GM18505 (cell line): Measurements from ENCODE around the gene VGLL2.

ENCODE experiments used
- ATAC-seq: cut with Tn5 transposase; IDR thresholded peaks from one replicate; pipeline ENCODE4 v1.9.1; 2021; ENCODE audit not compliant: unreplicated experiment
- POLR2A ChIP-seq: IDR thresholded peaks from 4 replicates; pipeline ENCODE4 v1.6.1; 2011; ENCODE audit warnings: borderline replicate concordance; ENCODE audit not compliant: insufficient read depth, insufficient read length; ENCODE audit errors: extremely low read depth

The VGLL2 gene

DNA sequence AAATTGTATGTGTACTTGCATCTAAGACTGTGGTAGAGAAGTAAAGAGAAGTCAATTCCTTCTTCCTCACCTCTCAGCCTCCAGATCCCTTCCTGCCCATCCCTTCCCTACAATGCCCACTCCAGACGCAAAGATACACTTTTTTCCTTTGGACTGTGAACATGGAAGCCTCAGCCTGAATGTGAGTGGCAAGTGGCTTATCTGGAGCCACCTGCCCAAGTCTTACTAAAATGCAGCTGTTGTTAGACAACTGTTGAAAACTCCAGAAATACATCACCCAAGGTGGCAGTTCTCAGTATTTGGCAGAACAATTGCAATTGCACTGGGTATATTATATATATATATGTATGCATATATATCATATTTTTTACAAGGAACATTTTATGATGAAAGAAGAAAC, 7.5 kb downstream of the VGLL2 start:
- TF ChIP-seq POLR2A, result no peak
- ATAC-seq, result no peak

- no peak for ATAC-seq
- TF ChIP-seq POLR2A, result no peak
Observed at GRCh38 chr6:117275205-117275604, 9.8 kb downstream of the VGLL2 start.

- no peak for TF ChIP-seq POLR2A
- ATAC-seq, result no peak
Observed at GRCh38 chr6:117275711-117276110, 10.4 kb downstream of the VGLL2 start.

DNA sequence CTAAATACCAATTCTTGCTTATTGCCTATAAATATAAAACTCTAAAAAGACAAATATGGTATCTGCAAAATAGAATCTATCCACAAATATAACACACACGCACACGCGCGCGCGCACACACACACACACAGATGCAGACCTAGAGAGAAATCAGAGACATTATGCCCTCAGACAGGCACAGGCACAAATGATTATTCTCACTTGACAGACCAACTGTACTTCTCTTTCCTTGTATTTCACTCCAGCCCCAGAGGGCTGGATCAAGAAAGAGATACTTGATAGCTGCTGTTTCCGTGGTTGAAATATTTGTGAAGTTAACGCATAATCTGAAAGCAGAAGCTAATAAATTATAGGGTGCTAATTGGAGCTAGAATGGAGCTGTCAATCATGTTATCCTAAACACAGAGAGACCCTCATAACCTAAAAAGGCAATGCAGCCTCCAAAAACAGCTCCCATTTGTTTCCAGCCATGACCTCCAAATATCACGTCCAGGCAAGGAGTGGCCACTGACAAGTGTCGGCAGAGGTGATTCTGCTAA, 11.5 kb downstream of the VGLL2 start:
- TF ChIP-seq POLR2A, result no peak
- no peak for ATAC-seq

- no peak for ATAC-seq
- TF ChIP-seq POLR2A, result no peak
Observed at GRCh38 chr6:117280922-117281321, 15.6 kb downstream of the VGLL2 start.

DNA sequence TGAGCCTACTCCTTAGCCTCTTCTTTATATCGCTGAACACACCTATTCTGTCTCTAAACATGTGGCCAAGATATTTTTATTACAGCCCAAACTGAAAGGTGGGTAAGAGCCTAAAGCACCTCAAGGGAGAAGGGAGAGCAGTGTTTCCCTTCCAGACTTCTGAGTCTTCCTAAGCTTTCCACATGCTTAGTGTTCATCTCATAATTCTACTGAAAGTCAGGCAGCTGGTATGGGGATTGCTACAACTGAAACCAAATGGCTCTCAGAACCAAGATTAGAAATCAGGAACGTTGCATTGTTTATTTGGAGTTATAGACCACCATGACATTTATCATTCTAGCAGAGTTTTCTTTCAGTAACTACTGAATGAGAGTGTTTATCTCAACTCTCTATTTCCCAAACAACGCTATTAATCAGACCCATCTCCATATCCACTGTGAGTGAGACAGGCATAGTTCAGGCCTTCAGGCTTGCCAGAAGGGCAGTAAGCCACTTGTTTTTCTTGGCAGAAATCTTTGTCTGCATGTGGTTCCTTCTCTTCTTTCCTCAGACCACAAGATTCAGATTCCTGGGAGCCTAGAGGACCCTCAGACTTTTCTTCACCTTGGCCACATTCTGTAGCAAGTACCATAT, 22.8 kb downstream of the VGLL2 start:
- TF ChIP-seq POLR2A, result no peak
- ATAC-seq, result no peak

DNA sequence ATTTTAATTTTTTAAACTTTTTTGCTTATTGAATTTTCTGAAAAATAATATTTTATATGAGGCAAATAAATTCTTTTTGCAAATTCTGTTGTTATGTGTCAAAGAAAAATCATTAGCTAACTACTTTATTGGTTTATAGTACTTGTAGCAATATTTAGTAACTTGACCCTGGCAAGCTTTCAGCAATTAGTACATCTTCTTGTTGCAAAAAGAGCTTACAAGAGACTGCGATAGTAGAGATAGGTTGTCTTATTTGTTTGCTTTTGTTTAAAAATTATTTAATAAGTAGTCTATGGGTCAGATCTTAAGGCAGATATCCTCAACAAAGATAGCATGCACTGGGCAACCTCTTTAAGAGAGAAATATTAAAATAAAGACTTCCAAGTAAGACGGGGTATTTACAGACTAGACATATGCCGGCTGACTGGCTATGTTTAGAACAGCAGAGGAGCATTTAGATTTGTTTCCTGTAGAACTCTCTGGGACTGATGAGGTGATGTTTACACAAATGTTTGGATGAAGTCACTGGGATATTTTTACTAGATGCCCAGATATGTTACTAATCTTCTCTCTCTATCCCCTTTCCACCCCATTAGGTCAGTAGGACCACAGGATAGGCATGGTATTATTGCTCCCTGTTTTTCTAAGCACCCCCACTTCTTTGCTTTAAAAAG, 25.0 kb downstream of the VGLL2 start:
- no peak for ATAC-seq
- TF ChIP-seq POLR2A, result no peak

DNA sequence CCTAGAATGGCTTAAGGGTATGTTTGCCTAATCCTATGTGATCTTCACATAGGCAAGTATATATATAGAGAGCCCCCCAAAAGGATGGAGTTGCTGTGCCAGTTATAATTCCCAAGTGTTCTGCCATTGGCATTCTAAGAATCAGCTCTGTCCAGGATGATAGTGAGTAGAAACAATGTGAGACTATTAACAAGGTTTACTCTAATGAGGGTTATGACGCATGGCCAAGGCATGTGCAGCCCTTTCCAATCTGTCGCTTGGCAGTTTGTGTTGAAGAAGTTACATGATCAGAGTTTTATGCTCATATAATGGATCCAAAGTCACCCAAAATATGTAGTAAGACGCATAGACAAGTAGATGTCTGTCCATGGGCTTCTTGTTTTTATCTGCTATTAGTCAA, 33.6 kb downstream of the VGLL2 start:
- ATAC-seq, result no peak
- no peak for TF ChIP-seq POLR2A

GRCh38 chr6:117303323-117303722, 38.0 kb downstream of the VGLL2 start:
- no peak for ATAC-seq
- TF ChIP-seq POLR2A, result no peak

DNA sequence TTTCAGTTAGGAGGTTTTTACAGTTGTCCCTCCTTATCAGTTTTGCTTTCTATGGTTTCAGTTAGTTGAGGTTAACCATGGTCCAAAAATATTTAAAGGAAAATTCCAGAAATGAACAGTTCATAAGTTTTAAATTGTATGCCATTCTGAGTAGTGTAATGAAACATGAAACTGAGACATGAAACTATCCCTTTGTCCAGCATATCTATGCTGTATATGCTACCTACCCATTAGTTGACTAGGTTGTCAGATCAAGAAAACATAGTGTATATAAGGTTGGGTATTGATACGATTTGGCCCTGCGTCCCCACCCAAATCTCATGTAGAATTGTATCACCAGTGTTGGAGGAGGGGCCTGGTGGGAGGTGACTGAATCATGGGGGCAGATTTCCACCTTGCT, 39.1 kb downstream of the VGLL2 start:
- TF ChIP-seq POLR2A, result no peak
- ATAC-seq, result no peak

GRCh38 chr6:117306227-117306790, 41.0 kb downstream of the VGLL2 start:
- no peak for TF ChIP-seq POLR2A
- ATAC-seq, result no peak

GRCh38 chr6:117307655-117308054, 42.3 kb downstream of the VGLL2 start:
- TF ChIP-seq POLR2A, result no peak
- ATAC-seq, result no peak

DNA sequence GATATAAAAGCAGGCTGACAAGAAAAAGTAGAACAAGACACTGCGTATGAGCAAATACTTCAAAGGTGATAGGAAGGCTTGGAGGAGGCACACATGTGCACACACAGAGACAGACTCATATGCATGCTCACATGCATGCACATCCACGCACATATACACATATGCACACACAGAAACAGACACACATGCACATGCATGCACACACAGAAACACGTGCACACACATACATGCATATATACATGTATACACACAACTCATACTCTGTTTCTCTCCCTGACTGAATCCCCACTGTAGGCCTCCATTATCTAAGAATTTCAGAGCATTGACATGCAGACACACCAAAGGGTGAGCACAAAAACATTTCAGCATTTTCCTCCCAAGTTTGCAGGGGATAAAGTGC, 43.7 kb downstream of the VGLL2 start:
- no peak for ATAC-seq
- TF ChIP-seq POLR2A, result no peak

DNA sequence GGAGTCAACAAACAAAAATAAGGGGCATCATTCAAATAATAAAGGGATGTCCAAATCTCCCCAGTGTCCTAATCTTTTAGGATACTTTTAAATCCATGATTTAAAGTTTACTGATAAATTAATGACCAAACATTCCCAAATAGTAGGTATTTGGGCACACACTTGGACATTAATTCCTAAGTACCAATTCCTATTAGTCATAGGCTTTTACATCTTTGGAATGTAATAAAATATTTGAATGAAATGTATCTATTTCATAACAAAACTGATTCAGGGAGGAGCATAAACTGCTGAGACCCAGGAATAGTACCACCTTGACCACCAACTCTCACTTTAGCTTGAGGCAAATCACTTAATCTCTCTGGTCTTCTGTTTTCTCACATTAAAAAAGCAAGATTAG, 44.3 kb downstream of the VGLL2 start:
- no peak for ATAC-seq
- no peak for TF ChIP-seq POLR2A

DNA sequence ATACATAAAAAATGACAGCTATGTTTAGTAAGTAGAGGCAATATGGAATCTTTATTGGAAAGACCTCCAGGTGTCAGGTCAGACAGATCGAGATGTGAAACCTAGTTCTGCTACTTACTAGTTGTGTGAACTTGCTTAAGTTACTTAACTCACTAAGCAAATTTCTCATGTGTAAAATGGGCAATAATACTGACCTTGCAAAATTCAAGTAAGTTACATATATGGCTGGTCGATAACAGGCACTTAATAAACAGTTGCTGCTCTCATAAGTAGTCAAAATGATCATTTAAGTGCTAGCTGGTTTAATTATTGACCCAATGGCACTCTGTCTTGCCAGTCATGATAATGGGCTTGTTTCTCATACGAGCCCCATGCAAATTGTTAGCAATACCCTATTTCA, 46.0 kb downstream of the VGLL2 start:
- ATAC-seq, result no peak
- TF ChIP-seq POLR2A, result no peak

DNA sequence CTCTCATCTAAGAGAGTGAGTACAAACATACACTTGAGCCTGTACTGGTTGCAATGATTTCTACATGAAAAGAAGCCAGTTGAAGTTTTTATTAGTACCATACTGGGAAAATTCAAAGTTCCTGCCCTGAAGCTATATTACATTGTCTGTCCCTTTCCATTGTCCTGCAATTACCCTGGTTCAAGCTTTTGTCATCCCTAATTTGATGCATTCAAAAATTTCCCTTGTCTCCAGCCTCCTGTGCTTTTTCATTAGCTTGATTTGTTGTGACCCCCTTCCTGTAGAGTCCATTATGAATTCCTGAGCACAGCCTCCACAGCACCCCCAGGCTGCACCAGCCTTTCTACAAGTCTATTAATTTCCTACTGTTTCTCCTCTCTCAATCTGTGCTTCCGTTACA, 46.4 kb downstream of the VGLL2 start:
- ATAC-seq, result no peak
- no peak for TF ChIP-seq POLR2A
